ENCODE data around the gene SPRED2. TPM values are rescaled to one million over a fixed set of nuclear protein-coding genes. Genes with fewer than 3 reads are reported as not detected.

Gene SPRED2
- total and polyA plus RNA-seq, 4 donors = 6.7 to 7.5 (median 7.1) TPM

DNA sequence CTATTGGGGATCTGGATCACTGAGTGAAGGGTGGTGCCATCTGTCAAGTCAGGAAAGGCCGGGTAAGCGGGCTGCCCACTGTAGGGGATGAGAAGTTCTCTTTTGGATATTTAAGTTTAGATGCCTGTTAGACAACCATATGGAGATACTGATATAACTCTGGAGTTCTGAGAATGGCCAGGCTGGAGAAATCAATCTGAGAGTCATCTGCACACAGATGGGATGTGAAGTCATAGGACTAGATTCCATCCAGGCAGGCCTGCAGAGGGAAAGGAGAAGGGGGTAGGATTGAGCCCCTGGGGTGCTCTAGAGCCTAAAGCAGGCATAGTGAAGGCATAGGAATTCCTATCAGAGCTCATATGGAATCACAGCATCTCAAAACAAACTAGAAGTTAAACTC, 30.1 kb downstream of the SPRED2 start:
- Histone ChIP-seq H3K27ac (ENCODE audit: low read depth in 1 of 2, low read length in 2 of 2) (peak overlapping the region; percentile 59 to 78), H3K36me3 (ENCODE audit: control insufficient read depth in 4 of 4, insufficient read depth in 3 of 4, low read depth in 1 of 4, low read length in 3 of 4) (no peaks in the 10 kb centered on the region), H3K9me3 (ENCODE audit: control insufficient read depth in 4 of 4, low read length in 3 of 4) (no peaks in the 10 kb centered on the region), H3K9ac (ENCODE audit: low read depth in 1 of 2, low read length in 2 of 2) (no peak overlapping the region), H3K4me1 (ENCODE audit: control insufficient read depth in 4 of 4, insufficient read depth in 4 of 4, low read length in 3 of 4) (peaks cover 4 to 38% (median 25%) of the 10 kb centered on the region in 4 donors), H3K27me3 (ENCODE audit: control insufficient read depth in 4 of 4, insufficient read depth in 4 of 4, low read length in 3 of 4) (no peaks in the 10 kb centered on the region), H3K4me3 (ENCODE audit: low read depth in 1 of 3, low read length in 3 of 3) (no peak overlapping the region)
- no peak for DNase-seq (ENCODE audit: low spot score)
- no peak for TF ChIP-seq REST (IDR thresholded peaks at IDR 0.05)
- no peak for TF ChIP-seq NR2F2 (IDR thresholded peaks at IDR 0.05)
- no peak for TF ChIP-seq HNF4G (IDR thresholded peaks at IDR 0.05)
- TF ChIP-seq HNF4A (conservative IDR thresholded peaks at IDR 0.05) = no peak
- no peak for TF ChIP-seq SP1 (IDR thresholded peaks at IDR 0.05)
- no peak for TF ChIP-seq RAD21 (IDR thresholded peaks at IDR 0.05)
- no peak for TF ChIP-seq MAX (IDR thresholded peaks at IDR 0.05)
- WGBS = 92% methylated on average over 2 of the region's 2 CpGs

- WGBS = 80% methylated on average over 2 of the region's 2 CpGs
- Histone ChIP-seq H3K9me3 (ENCODE audit: control insufficient read depth in 4 of 4, low read length in 3 of 4) (no peaks in the 10 kb centered on the region), H3K4me3 (ENCODE audit: low read depth in 1 of 3, low read length in 3 of 3) (no peak overlapping the region), H3K27me3 (ENCODE audit: control insufficient read depth in 4 of 4, insufficient read depth in 4 of 4, low read length in 3 of 4) (no peaks in the 10 kb centered on the region), H3K27ac (ENCODE audit: low read depth in 1 of 2, low read length in 2 of 2) (peak overlapping the region; percentile 6 to 50), H3K4me1 (ENCODE audit: control insufficient read depth in 4 of 4, insufficient read depth in 4 of 4, low read length in 3 of 4) (peaks cover 8 to 34% (median 20%) of the 10 kb centered on the region in 4 donors), H3K36me3 (ENCODE audit: control insufficient read depth in 4 of 4, insufficient read depth in 3 of 4, low read depth in 1 of 4, low read length in 3 of 4) (no peaks in the 10 kb centered on the region), H3K9ac (ENCODE audit: low read depth in 1 of 2, low read length in 2 of 2) (no peak overlapping the region)
- DNase-seq (ENCODE audit: low spot score) = no peak
- TF ChIP-seq, protein P1, sequence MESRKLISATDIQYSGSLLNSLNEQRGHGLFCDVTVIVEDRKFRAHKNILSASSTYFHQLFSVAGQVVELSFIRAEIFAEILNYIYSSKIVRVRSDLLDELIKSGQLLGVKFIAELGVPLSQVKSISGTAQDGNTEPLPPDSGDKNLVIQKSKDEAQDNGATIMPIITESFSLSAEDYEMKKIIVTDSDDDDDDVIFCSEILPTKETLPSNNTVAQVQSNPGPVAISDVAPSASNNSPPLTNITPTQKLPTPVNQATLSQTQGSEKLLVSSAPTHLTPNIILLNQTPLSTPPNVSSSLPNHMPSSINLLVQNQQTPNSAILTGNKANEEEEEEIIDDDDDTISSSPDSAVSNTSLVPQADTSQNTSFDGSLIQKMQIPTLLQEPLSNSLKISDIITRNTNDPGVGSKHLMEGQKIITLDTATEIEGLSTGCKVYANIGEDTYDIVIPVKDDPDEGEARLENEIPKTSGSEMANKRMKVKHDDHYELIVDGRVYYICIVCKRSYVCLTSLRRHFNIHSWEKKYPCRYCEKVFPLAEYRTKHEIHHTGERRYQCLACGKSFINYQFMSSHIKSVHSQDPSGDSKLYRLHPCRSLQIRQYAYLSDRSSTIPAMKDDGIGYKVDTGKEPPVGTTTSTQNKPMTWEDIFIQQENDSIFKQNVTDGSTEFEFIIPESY (IDR thresholded peaks at IDR 0.05) = no peak
- TF ChIP-seq ATF3 (IDR thresholded peaks at IDR 0.05) (no peak), GABPA (IDR thresholded peaks at IDR 0.05 in 1 of 2, conservative IDR thresholded peaks at IDR 0.05 in 1 of 2) (no peak), SP1 (IDR thresholded peaks at IDR 0.05) (no peak), MAX (IDR thresholded peaks at IDR 0.05) (no peak), FOXA2 (IDR thresholded peaks at IDR 0.05) (no peak), JUND (IDR thresholded peaks at IDR 0.05) (no peak)
These were observed 35.3 kb downstream of the SPRED2 start for GRCh38 chr2:65397122-65397521.
